Stimulated activated CD8-positive, alpha-beta memory T cell treated with anti-CD3 and anti-CD28 coated beads, Interleukin-12 subunit alpha, Interleukin-12 subunit beta, amount 100 ng/mL, for 1 hour (primary cell): ENCODE data around the gene CDKN1C.
A peak's percentile ranks its signal among the peaks of the same experiment; 100 is the strongest.
"Not testable (repeated sequence)": the region's sequence is repeated elsewhere in the genome, so short reads cannot be mapped to it uniquely, and the experiment has no call there.

Source experiments
- DNase-seq: peaks from one replicate; pipeline ENCODE4 v3.0.0-alpha.2; 2020; ENCODE audit warnings: low read depth

Gene CDKN1C

GRCh38 chr11:2909133-2909902, 23.7 kb upstream of the CDKN1C start:
- no peak for DNase-seq

- DNase-seq, result no peak
These were observed 22.6 kb upstream of the CDKN1C start for GRCh38 chr11:2908130-2908529.

- DNase-seq, result not testable (repeated sequence)
These were observed 19.7 kb upstream of the CDKN1C start for GRCh38 chr11:2905299-2905698.

GRCh38 chr11:2904153-2905052, 18.8 kb upstream of the CDKN1C start:
- DNase-seq, result no peak

GRCh38 chr11:2903672-2904011, 18.1 kb upstream of the CDKN1C start:
- DNase-seq, result no peak

GRCh38 chr11:2902784-2903671, 17.5 kb upstream of the CDKN1C start:
- DNase-seq, result no peak

- peak; percentile 81 for DNase-seq
These were observed 16.5 kb upstream of the CDKN1C start for GRCh38 chr11:2901854-2902783.

GRCh38 chr11:2901196-2901796, 15.7 kb upstream of the CDKN1C start:
- DNase-seq, result no peak

GRCh38 chr11:2899080-2899783, 13.7 kb upstream of the CDKN1C start:
- DNase-seq, result no peak

GRCh38 chr11:2898366-2899079, 12.9 kb upstream of the CDKN1C start:
- peak; percentile 46 for DNase-seq

GRCh38 chr11:2897048-2897447, 11.5 kb upstream of the CDKN1C start:
- DNase-seq, result no peak

GRCh38 chr11:2896047-2896446, 10.5 kb upstream of the CDKN1C start:
- DNase-seq, result no peak

- DNase-seq, result no peak
These were observed 8.4 kb upstream of the CDKN1C start for GRCh38 chr11:2893935-2894334.

- DNase-seq, result no peak
These were observed 7.5 kb upstream of the CDKN1C start for GRCh38 chr11:2892967-2893528.

- no peak for DNase-seq
These were observed 6.8 kb upstream of the CDKN1C start for GRCh38 chr11:2892215-2892966.

- DNase-seq, result no peak
These were observed 6.0 kb upstream of the CDKN1C start for GRCh38 chr11:2891326-2892214.
